SK-N-SH (cell line): ENCODE results near the gene SNF8. TPM values are rescaled to one million over a fixed set of nuclear protein-coding genes. Genes with fewer than 3 reads are reported as not detected.
A peak's percentile ranks its signal among the peaks of the same experiment; 100 is the strongest.

Experiments
- CTCF ChIA-PET: fragments of 300-600, 350-600 bp; formaldehyde crosslinking; extraction: SDS; loops from one replicate; lab custom pipeline; 2021; lab: Yijun Ruan, JAX
- POLR2A ChIA-PET: fragments of 350-600 bp; sonication (Branson Sonifier 250); formaldehyde crosslinking; extraction: SDS; loops from one replicate; lab custom pipeline; 2020; ENCODE audit warnings: antibody characterized with exemption, inconsistent platforms; lab: Yijun Ruan, JAX
- DNase-seq: peaks from one replicate; pipeline ENCODE4 v3.0.0; 2012
- H2AFZ ChIP-seq: fragments of 200-600 bp; sonication (generic); 2 replicates; pipeline ENCODE4 v1.8.1; 2016; ENCODE audit warnings: antibody characterized with exemption, mild to moderate bottlenecking, low read depth
- H3F3A ChIP-seq: fragments of 200-600 bp; sonication (generic); replicated peaks from 2 replicates; pipeline ENCODE3; 2016; ENCODE audit warnings: antibody characterized with exemption, mild to moderate bottlenecking; ENCODE audit not compliant: insufficient read depth
- H3K27ac ChIP-seq, 2 experiments: fragments of 200-500 bp in 1 of 2; fragments of 200-600 bp in 1 of 2; sonication (Bioruptor generic) in 1 of 2; sonication (generic), shearing (Covaris generic) in 1 of 2; 2 replicates each; pipeline versions ENCODE4 v1.5.1 to v1.6.1; 2014 to 2016; ENCODE audit warnings: low read depth in 2 of 2, inconsistent platforms in 1 of 2, low read length in 1 of 2, mild to moderate bottlenecking in 1 of 2, mixed read lengths in 1 of 2
- H3K27me3 ChIP-seq: fragments of 200-600 bp; sonication (generic), shearing (Covaris generic); 2 replicates; pipeline ENCODE4 v1.6.1; 2016; ENCODE audit warnings: mixed run types; ENCODE audit not compliant: insufficient read depth
- H3K36me3 ChIP-seq, 2 experiments: fragments of 200-500 bp in 1 of 2; fragments of 200-600 bp in 1 of 2; sonication (Bioruptor generic) in 1 of 2; sonication (generic) in 1 of 2; replicated peaks in 1 of 2; 2 replicates each; pipeline versions ENCODE3 to v1.5.1; 2014 to 2016; ENCODE audit warnings: low read length in 1 of 2, mild to moderate bottlenecking in 1 of 2; ENCODE audit not compliant: insufficient read depth in 2 of 2, control insufficient read depth in 1 of 2
- H3K4me1 ChIP-seq, 2 experiments: fragments of 200-500 bp in 1 of 2; fragments of 200-600 bp in 1 of 2; sonication (Bioruptor generic) in 1 of 2; sonication (generic), shearing (Covaris generic) in 1 of 2; 2 replicates each; pipeline versions ENCODE4 v1.5.1 to v1.6.1; 2014 to 2016; ENCODE audit warnings: low read depth in 1 of 2, low read length in 1 of 2, mixed run types in 1 of 2; ENCODE audit not compliant: insufficient read depth in 2 of 2, control insufficient read depth in 1 of 2
- H3K4me2 ChIP-seq: fragments of 200-600 bp; sonication (generic), shearing (Covaris generic); 2 replicates; pipeline ENCODE4 v1.6.1; 2017; ENCODE audit warnings: mixed run types
- H3K4me3 ChIP-seq, 2 experiments: fragments of 200-500 bp in 1 of 2; fragments of 200-600 bp in 1 of 2; sonication (Bioruptor generic) in 1 of 2; sonication (generic), shearing (Covaris generic) in 1 of 2; 2 replicates each; pipeline versions ENCODE4 v1.5.1 to v1.8.1; 2014 to 2016; ENCODE audit warnings: low read depth in 2 of 2, inconsistent platforms in 1 of 2, low read length in 1 of 2, mild to moderate bottlenecking in 1 of 2, mixed read lengths in 1 of 2, moderate library complexity in 1 of 2
- H3K79me2 ChIP-seq: fragments of 200-600 bp; sonication (generic); 2 replicates; pipeline ENCODE4 v1.8.1; 2017; ENCODE audit warnings: mild to moderate bottlenecking; ENCODE audit not compliant: insufficient read depth
- H3K9ac ChIP-seq: fragments of 200-600 bp; sonication (generic); 2 replicates; pipeline ENCODE4 v1.6.1; 2017; ENCODE audit warnings: mixed run types
- H3K9me2 ChIP-seq: fragments of 200-600 bp; sonication (generic); 2 replicates; pipeline ENCODE4 v1.6.1; 2017; ENCODE audit warnings: mixed run types
- H3K9me3 ChIP-seq: fragments of 200-600 bp; sonication (generic); 2 replicates; pipeline ENCODE4 v1.6.1; 2017; ENCODE audit warnings: mixed run types, mild to moderate bottlenecking, moderate library complexity
- H4K20me1 ChIP-seq: fragments of 200-600 bp; sonication (generic); 2 replicates; pipeline ENCODE4 v1.6.1; 2017; ENCODE audit warnings: mild to moderate bottlenecking, mixed run types; ENCODE audit not compliant: insufficient read depth
- CHD2 ChIP-seq: fragments of 150-350 bp; IDR thresholded peaks from 2 replicates; pipeline ENCODE4 v1.6.1; 2018; ENCODE audit warnings: low read length; ENCODE audit not compliant: partially characterized antibody
- FOSL2 ChIP-seq: IDR thresholded peaks from 2 replicates; pipeline ENCODE4 v1.4.0; 2012; ENCODE audit warnings: low read depth, mild to moderate bottlenecking, moderate library complexity, borderline replicate concordance
- GABPA ChIP-seq: IDR thresholded peaks from 2 replicates; pipeline ENCODE4 v1.4.0; 2012; ENCODE audit warnings: low read depth, mild to moderate bottlenecking
- IRF3 ChIP-seq: fragments of 150-350 bp; IDR thresholded peaks from 2 replicates; pipeline ENCODE4 v1.6.1; 2016; ENCODE audit warnings: mild to moderate bottlenecking, low read depth, low read length
- JUND ChIP-seq: IDR thresholded peaks from 2 replicates; pipeline ENCODE4 v1.4.0; 2012
- MXI1 ChIP-seq: IDR thresholded peaks from 2 replicates; pipeline ENCODE4 v1.6.1; 2012; ENCODE audit warnings: mild to moderate bottlenecking, low read depth, low read length, improper control_type of control experiment
- RFX5 ChIP-seq: IDR thresholded peaks from 2 replicates; pipeline ENCODE4 v1.6.1; 2012; ENCODE audit warnings: mild to moderate bottlenecking, improper control_type of control experiment, low read length
- TAF1 ChIP-seq: IDR thresholded peaks from 2 replicates; pipeline ENCODE4 v1.6.1; 2012; ENCODE audit warnings: low read depth, mild to moderate bottlenecking, low read length, moderate library complexity, borderline replicate concordance
- USF2 ChIP-seq: fragments of 150-350 bp; IDR thresholded peaks from 2 replicates; pipeline ENCODE4 v1.6.1; 2017; ENCODE audit warnings: antibody characterized with exemption, low read length, low read depth, borderline replicate concordance
- YY1 ChIP-seq: IDR thresholded peaks from 2 replicates; pipeline ENCODE4 v1.4.0; 2012; ENCODE audit warnings: low read depth, mild to moderate bottlenecking
- WGBS: methylation state at CpG from one replicate; pipeline ENCODE4 v1.1.6; 2017; ENCODE audit warnings: low lambda C conversion rate; 5-methylcytosine and 5-hydroxymethylcytosine counted together
- polyA plus RNA-seq, 3 experiments: library from polyadenylated mRNA; depleted of rRNA; stranded (reverse); fragments of >200 nt; gene quantifications; 2 replicates each; pipeline ENCODE4 v1.2.3, GENCODE V29; 2012
- TF ChIP-seq, protein P1 (sequence below): IDR thresholded peaks from 2 replicates; pipeline ENCODE4 v1.4.0; 2012; ENCODE audit warnings: low read depth
- TF ChIP-seq, protein P2 (sequence below): IDR thresholded peaks from 2 replicates; pipeline ENCODE4 v1.4.0; 2012; ENCODE audit warnings: low read depth, borderline replicate concordance
- TF ChIP-seq, protein P3 (sequence below): fragments of 200-600 bp; sonication (generic); IDR thresholded peaks from 2 replicates; pipeline ENCODE4 v1.6.1; 2017; ENCODE audit warnings: antibody characterized with exemption, mild to moderate bottlenecking, moderate library complexity
- TF ChIP-seq, protein P4 (sequence below): IDR thresholded peaks from 2 replicates; pipeline ENCODE4; 2012
- TF ChIP-seq, protein P5 (sequence below): IDR thresholded peaks from 2 replicates; pipeline ENCODE4 v1.4.0; 2012; ENCODE audit warnings: low read depth, borderline replicate concordance

Gene SNF8
- polyA plus RNA-seq, 1 of the 3 experiments (the other 2 are of a cell fraction), result 358 TPM

DNA sequence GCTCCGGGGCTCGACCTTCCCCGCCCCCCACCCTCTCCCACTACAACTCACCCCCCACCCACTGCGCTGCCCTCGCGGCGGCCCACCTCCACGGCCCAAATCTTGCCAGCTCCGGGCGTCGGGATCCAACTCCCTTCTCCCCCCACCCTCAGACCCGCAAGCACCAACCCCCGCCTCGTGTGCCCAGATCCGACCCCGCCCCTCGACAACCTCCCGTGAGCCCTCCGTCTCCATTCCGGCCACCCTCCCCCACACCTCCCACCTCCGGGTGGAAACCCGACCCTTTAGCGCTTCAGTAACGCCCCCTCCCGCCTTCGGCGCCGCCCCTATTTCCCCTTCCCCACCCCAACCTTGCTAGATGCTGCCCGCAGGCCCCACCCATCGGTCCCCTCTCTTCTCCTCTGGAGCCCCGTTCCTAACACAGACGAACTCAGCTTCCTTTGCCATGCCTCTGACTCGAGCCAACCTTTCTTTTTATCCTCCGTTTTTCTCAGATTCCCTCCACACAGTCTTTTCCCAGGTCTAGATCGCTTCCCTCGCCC, 35.7 kb downstream of the SNF8 start:
- Histone ChIP-seq H3K27me3 (no peaks in the 10 kb centered on the region), H3K9me2 (no peaks in the 10 kb centered on the region), H3K9ac (peak overlapping the region; percentile 91), H3K4me1 (peaks cover 17 to 24% of the 10 kb centered on the region in 2 experiments), H2AFZ (no peak overlapping the region), H3K4me2 (peak overlapping the region; percentile 80), H3K79me2 (peaks cover 66% of the 10 kb centered on the region), H3K9me3 (no peaks in the 10 kb centered on the region), H4K20me1 (peaks cover 49% of the 10 kb centered on the region), H3F3A (peaks cover 10% of the 10 kb centered on the region), H3K27ac (peak overlapping the region; percentile 86 to 94), H3K36me3 (peaks cover 29 to 37% of the 10 kb centered on the region in 2 experiments), H3K4me3 (peak overlapping the region; percentile 63 to 87)
- ChIA-PET CTCF (interaction anchor here (0.6 to 3.4 kb wide), 7 partner anchors 10 to 124 kb away, joined by 3 to 20 read pairs (median 6); partner anchors contain the start of genes ATP5MC1 and SNF8), POLR2A (interaction anchor here (1.5 to 2.4 kb wide), 2 partner anchors 16 to 19 kb away, joined by 3 to 36 read pairs; partner anchors contain the start of gene ATP5MC1)
- peak; percentile 95 for DNase-seq
- TF ChIP-seq TAF1 (no peak; the same call in 1 of the 2 replicates), USF2 (no peak), JUND (no peak), CHD2 (peak; percentile 66)
- TF ChIP-seq, protein P1, sequence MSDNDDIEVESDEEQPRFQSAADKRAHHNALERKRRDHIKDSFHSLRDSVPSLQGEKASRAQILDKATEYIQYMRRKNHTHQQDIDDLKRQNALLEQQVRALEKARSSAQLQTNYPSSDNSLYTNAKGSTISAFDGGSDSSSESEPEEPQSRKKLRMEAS, result no peak; the same call in 1 of the 2 replicates
- WGBS, result 2% methylated on average over 36 of the region's 36 CpGs

DNA sequence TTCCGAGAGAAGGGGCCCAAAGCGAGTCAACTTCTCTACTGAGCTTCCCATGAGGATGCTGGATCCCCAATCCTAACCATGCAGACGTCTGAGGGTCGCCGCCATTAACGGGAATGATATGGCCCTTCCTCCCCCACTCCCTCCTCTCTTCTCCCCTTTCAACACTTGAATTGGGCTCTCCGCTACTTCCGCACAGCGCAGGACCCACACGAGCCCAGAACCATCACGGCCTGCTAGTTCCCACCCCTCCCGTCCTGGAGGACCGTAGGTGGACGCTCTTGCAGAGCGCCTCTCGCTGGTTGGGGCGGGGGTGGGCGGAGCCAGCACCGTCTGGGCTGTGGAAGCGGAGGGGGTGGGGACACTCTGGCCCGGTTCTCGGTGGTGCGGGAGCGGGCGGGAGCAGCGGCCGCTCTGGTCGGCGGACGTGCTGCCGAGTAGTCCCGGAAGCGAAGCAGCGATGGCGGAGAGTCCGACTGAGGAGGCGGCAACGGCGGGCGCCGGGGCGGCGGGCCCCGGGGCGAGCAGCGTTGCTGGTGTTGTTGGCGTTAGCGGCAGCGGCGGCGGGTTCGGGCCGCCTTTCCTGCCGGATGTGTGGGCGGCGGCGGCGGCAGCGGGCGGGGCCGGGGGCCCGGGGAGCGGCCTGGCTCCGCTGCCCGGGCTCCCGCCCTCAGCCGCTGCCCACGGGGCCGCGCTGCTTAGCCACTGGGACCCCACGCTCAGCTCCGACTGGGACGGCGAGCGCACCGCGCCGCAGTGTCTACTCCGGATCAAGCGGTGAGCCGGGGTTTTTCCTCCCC, 36.4 kb downstream of the SNF8 start, which contains the start of gene UBE2Z:
UBE2Z (plus strand) TSS at position 361 of the 797 bp plus-strand sequence; CDS start at position 458, 97 bp downstream.
- H2AFZ ChIP-seq, result peak within 1 kb of the TSS; percentile 89
- peak within 1 kb of the TSS; percentile 86 to 94 for H3K27ac ChIP-seq
- peak within 1 kb of the TSS; percentile 63 to 87 for H3K4me3 ChIP-seq
- CTCF ChIA-PET, result interaction anchor here (0.6 to 3.4 kb wide), 9 partner anchors 10 to 125 kb away, joined by 3 to 20 read pairs (median 5); partner anchors contain the start of genes ATP5MC1 and SNF8
- H3K4me2 ChIP-seq, result peak within 1 kb of the TSS; percentile 84
- POLR2A ChIA-PET, result interaction anchor here (1.1 to 2.4 kb wide), 3 partner anchors 11 to 20 kb away, joined by 3 to 36 read pairs (median 5); partner anchors contain the start of gene ATP5MC1
- peaks cover 43% of the 10 kb centered on the region for H4K20me1 ChIP-seq
- peaks cover 8% of the 10 kb centered on the region for H3F3A ChIP-seq
- no peaks in the 10 kb centered on the region for H3K9me3 ChIP-seq
- WGBS, result 1% methylated on average over 50 of the region's 81 CpGs
- no peaks in the 10 kb centered on the region for H3K27me3 ChIP-seq
- peak; percentile 100 for DNase-seq
- H3K79me2 ChIP-seq, result peaks cover 59% of the 10 kb centered on the region
- peaks cover 29 to 30% of the 10 kb centered on the region in 2 experiments for H3K36me3 ChIP-seq
- H3K4me1 ChIP-seq, result peaks cover 17 to 24% of the 10 kb centered on the region in 2 experiments
- H3K9ac ChIP-seq, result peak within 1 kb of the TSS; percentile 91
- H3K9me2 ChIP-seq, result no peaks in the 10 kb centered on the region
- TF ChIP-seq GABPA (peak; percentile 63), MXI1 (peak; percentile 63; the same call in 1 of the 2 replicates), IRF3 (no peak), FOSL2 (no peak), YY1 (peak; percentile 79), RFX5 (no peak)
- TF ChIP-seq, protein P2, sequence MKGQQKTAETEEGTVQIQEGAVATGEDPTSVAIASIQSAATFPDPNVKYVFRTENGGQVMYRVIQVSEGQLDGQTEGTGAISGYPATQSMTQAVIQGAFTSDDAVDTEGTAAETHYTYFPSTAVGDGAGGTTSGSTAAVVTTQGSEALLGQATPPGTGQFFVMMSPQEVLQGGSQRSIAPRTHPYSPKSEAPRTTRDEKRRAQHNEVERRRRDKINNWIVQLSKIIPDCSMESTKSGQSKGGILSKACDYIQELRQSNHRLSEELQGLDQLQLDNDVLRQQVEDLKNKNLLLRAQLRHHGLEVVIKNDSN, result no peak; the same call in 1 of the 2 replicates
- TF ChIP-seq, protein P3, sequence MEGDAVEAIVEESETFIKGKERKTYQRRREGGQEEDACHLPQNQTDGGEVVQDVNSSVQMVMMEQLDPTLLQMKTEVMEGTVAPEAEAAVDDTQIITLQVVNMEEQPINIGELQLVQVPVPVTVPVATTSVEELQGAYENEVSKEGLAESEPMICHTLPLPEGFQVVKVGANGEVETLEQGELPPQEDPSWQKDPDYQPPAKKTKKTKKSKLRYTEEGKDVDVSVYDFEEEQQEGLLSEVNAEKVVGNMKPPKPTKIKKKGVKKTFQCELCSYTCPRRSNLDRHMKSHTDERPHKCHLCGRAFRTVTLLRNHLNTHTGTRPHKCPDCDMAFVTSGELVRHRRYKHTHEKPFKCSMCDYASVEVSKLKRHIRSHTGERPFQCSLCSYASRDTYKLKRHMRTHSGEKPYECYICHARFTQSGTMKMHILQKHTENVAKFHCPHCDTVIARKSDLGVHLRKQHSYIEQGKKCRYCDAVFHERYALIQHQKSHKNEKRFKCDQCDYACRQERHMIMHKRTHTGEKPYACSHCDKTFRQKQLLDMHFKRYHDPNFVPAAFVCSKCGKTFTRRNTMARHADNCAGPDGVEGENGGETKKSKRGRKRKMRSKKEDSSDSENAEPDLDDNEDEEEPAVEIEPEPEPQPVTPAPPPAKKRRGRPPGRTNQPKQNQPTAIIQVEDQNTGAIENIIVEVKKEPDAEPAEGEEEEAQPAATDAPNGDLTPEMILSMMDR, result no peak
- TF ChIP-seq, protein P4, sequence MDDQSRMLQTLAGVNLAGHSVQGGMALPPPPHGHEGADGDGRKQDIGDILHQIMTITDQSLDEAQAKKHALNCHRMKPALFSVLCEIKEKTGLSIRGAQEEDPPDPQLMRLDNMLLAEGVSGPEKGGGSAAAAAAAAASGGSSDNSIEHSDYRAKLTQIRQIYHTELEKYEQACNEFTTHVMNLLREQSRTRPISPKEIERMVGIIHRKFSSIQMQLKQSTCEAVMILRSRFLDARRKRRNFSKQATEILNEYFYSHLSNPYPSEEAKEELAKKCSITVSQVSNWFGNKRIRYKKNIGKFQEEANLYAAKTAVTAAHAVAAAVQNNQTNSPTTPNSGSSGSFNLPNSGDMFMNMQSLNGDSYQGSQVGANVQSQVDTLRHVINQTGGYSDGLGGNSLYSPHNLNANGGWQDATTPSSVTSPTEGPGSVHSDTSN, result peak; percentile 43
- TF ChIP-seq, protein P5, sequence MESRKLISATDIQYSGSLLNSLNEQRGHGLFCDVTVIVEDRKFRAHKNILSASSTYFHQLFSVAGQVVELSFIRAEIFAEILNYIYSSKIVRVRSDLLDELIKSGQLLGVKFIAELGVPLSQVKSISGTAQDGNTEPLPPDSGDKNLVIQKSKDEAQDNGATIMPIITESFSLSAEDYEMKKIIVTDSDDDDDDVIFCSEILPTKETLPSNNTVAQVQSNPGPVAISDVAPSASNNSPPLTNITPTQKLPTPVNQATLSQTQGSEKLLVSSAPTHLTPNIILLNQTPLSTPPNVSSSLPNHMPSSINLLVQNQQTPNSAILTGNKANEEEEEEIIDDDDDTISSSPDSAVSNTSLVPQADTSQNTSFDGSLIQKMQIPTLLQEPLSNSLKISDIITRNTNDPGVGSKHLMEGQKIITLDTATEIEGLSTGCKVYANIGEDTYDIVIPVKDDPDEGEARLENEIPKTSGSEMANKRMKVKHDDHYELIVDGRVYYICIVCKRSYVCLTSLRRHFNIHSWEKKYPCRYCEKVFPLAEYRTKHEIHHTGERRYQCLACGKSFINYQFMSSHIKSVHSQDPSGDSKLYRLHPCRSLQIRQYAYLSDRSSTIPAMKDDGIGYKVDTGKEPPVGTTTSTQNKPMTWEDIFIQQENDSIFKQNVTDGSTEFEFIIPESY, result peak; percentile 79; the same call in 1 of the 2 replicates
- TF ChIP-seq, protein P1, result peak; percentile 81
